SK-N-MC (cell line): ENCODE results near the gene STX10.
A peak's percentile ranks its signal among the peaks of the same experiment; 100 is the strongest.

Source experiments
- DNase-seq: peaks from one replicate; pipeline ENCODE4 v3.0.0-alpha.2; 2011; ENCODE audit warnings: low read depth, low spot score
- H3K27ac ChIP-seq: fragments of 200-600 bp; sonication (generic); 2 replicates; pipeline ENCODE4 v1.5.1; 2016; ENCODE audit warnings: mixed run types
- H3K36me3 ChIP-seq: fragments of 200-600 bp; sonication (generic); 2 replicates; pipeline ENCODE4 v1.6.1; 2017; ENCODE audit warnings: antibody characterized with exemption, low read length, mixed read lengths; ENCODE audit not compliant: insufficient read depth
- H3K4me3 ChIP-seq: fragments of 200-600 bp; sonication (generic); 2 replicates; pipeline ENCODE4 v1.5.1; 2016
- H3K9ac ChIP-seq: fragments of 200-600 bp; sonication (generic); 2 replicates; pipeline ENCODE4 v1.8.0; 2017; ENCODE audit warnings: mixed run types, mixed read lengths; ENCODE audit not compliant: insufficient read length
- H3K9me3 ChIP-seq: fragments of 200-600 bp; sonication (generic); 2 replicates; pipeline ENCODE4 v1.6.1; 2017; ENCODE audit warnings: low read depth, mild to moderate bottlenecking, antibody characterized with exemption, low read length, moderate library complexity, mixed read lengths
- EZH2 ChIP-seq: fragments of 200-600 bp; sonication (generic); IDR thresholded peaks from one replicate; pipeline ENCODE4 v1.6.1; 2017; ENCODE audit warnings: antibody characterized with exemption
- FOXP2 ChIP-seq: optimal IDR thresholded peaks from 2 replicates; pipeline ENCODE3; 2011; ENCODE audit warnings: mild to moderate bottlenecking, moderate library complexity; ENCODE audit not compliant: insufficient read depth; ENCODE audit errors: extremely low read length, control extremely low read depth
- POLR2AphosphoS5 ChIP-seq: IDR thresholded peaks from 2 replicates; pipeline ENCODE4 v1.6.1; 2012; ENCODE audit warnings: mild to moderate bottlenecking, low read depth, low read length, borderline replicate concordance

The STX10 gene

GRCh38 chr19:13127811-13128575 is 22.2 kb downstream of the STX10 start:
- H3K36me3 ChIP-seq = peaks cover 6% of the 10 kb centered on the region; the same call in 1 of the 2 replicates
- no peak overlapping the region for H3K27ac ChIP-seq
- no peak overlapping the region for H3K9ac ChIP-seq

GRCh38 chr19:13127051-13127450 is 23.1 kb downstream of the STX10 start:
- TF ChIP-seq FOXP2 (no peak), POLR2AphosphoS5 (no peak), EZH2 (no peak)
- peaks cover 6% of the 10 kb centered on the region; the same call in 1 of the 2 replicates for H3K36me3 ChIP-seq
- DNase-seq = no peak
- H3K9me3 ChIP-seq = no peaks in the 10 kb centered on the region
- no peak overlapping the region for H3K27ac ChIP-seq
- no peak overlapping the region for H3K9ac ChIP-seq
- H3K4me3 ChIP-seq = no peak overlapping the region

More at GRCh38 chr19:13127811-13128575, 22.2 kb downstream of the STX10 start:
- Histone ChIP-seq H3K9me3 (no peaks in the 10 kb centered on the region), H3K4me3 (no peak overlapping the region)
- DNase-seq = no peak
- TF ChIP-seq POLR2AphosphoS5 (no peak), EZH2 (no peak), FOXP2 (no peak)

GRCh38 chr19:13122980-13123957 is 26.9 kb downstream of the STX10 start:
- Histone ChIP-seq H3K9ac (no peak overlapping the region), H3K4me3 (no peak overlapping the region), H3K36me3 (peaks cover 10% of the 10 kb centered on the region; the same call in 1 of the 2 replicates), H3K9me3 (no peaks in the 10 kb centered on the region), H3K27ac (no peak overlapping the region)
- no peak for DNase-seq
- TF ChIP-seq EZH2 = no peak
- no peak for TF ChIP-seq FOXP2
- TF ChIP-seq POLR2AphosphoS5 = no peak

GRCh38 chr19:13122275-13122878 is 27.8 kb downstream of the STX10 start:
- Histone ChIP-seq H3K27ac (no peak overlapping the region), H3K9ac (no peak overlapping the region), H3K36me3 (peaks cover 10% of the 10 kb centered on the region; the same call in 1 of the 2 replicates), H3K4me3 (no peak overlapping the region), H3K9me3 (no peaks in the 10 kb centered on the region)
- DNase-seq = no peak
- TF ChIP-seq FOXP2 (no peak), EZH2 (no peak), POLR2AphosphoS5 (no peak)

GRCh38 chr19:13121551-13122274 is 28.5 kb downstream of the STX10 start:
- DNase-seq = no peak
- TF ChIP-seq POLR2AphosphoS5 (no peak), FOXP2 (no peak), EZH2 (no peak)
- peak overlapping the region; percentile 92; the same call in 1 of the 2 replicates for H3K4me3 ChIP-seq
- peaks cover 10% of the 10 kb centered on the region; the same call in 1 of the 2 replicates for H3K36me3 ChIP-seq
- peak overlapping the region; percentile 79 for H3K27ac ChIP-seq
- no peak overlapping the region for H3K9ac ChIP-seq
- no peaks in the 10 kb centered on the region for H3K9me3 ChIP-seq

GRCh38 chr19:13120817-13121216 is 29.4 kb downstream of the STX10 start:
- peak overlapping the region; percentile 92 for H3K4me3 ChIP-seq
- peak overlapping the region; percentile 79 for H3K27ac ChIP-seq
- peaks cover 5% of the 10 kb centered on the region; the same call in 1 of the 2 replicates for H3K36me3 ChIP-seq
- TF ChIP-seq POLR2AphosphoS5 (0 out of 2 replicates have a peak, but pooled peaks have one; percentile 15), EZH2 (no peak)
- peak overlapping the region; percentile 48 for H3K9ac ChIP-seq
- H3K9me3 ChIP-seq = no peaks in the 10 kb centered on the region
- DNase-seq = peak; percentile 47

GRCh38 chr19:13120031-13120430 is 30.1 kb downstream of the STX10 start:
- Histone ChIP-seq H3K9me3 (no peaks in the 10 kb centered on the region), H3K36me3 (peaks cover 8% of the 10 kb centered on the region), H3K27ac (peak overlapping the region; percentile 79), H3K4me3 (peak overlapping the region; percentile 92), H3K9ac (peak overlapping the region; percentile 97)
- no peak for TF ChIP-seq POLR2AphosphoS5
- no peak for TF ChIP-seq EZH2
- TF ChIP-seq FOXP2 = no peak
- no peak for DNase-seq

- Histone ChIP-seq H3K4me3 (peak overlapping the region; percentile 92), H3K27ac (peak overlapping the region; percentile 79), H3K9ac (peak overlapping the region; percentile 97), H3K36me3 (peaks cover 12% of the 10 kb centered on the region), H3K9me3 (no peaks in the 10 kb centered on the region)
- DNase-seq = no peak
- TF ChIP-seq POLR2AphosphoS5 (no peak), FOXP2 (no peak), EZH2 (no peak)
These were observed 30.5 kb downstream of the STX10 start for GRCh38 chr19:13119627-13120026.
